ENCODE measurements around the gene CERCAM.

CERCAM gene

DNA sequence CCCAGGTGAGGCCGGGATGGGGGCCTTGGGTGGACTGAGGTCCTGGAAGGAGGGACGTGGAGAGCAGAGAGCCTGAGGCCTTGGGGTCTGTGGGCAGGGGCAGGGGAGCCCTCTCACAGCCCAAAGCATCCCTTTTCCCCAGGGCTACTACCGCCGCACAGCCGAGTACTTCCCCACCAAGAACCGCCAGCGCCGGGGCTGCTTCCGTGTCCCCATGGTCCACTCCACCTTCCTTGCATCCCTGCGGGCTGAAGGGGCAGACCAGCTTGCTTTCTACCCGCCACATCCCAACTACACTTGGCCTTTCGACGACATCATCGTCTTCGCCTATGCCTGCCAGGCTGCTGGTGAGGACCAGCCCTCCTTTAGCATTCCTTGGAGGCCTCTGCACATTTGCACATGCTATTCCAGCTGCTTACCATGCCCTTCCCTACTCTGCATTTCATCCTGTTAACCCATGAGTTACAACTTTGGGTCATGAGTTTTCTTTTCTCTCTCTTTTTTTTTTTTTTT, 3.7 kb downstream of the CERCAM start:
- H3K9me2 ChIP-seq (replicated peaks; ENCODE audit: insufficient read depth, low read length), result no peaks in the 10 kb centered on the region
- TF ChIP-seq, protein P1, sequence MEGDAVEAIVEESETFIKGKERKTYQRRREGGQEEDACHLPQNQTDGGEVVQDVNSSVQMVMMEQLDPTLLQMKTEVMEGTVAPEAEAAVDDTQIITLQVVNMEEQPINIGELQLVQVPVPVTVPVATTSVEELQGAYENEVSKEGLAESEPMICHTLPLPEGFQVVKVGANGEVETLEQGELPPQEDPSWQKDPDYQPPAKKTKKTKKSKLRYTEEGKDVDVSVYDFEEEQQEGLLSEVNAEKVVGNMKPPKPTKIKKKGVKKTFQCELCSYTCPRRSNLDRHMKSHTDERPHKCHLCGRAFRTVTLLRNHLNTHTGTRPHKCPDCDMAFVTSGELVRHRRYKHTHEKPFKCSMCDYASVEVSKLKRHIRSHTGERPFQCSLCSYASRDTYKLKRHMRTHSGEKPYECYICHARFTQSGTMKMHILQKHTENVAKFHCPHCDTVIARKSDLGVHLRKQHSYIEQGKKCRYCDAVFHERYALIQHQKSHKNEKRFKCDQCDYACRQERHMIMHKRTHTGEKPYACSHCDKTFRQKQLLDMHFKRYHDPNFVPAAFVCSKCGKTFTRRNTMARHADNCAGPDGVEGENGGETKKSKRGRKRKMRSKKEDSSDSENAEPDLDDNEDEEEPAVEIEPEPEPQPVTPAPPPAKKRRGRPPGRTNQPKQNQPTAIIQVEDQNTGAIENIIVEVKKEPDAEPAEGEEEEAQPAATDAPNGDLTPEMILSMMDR (IDR thresholded peaks at IDR 0.05; ENCODE audit: insufficient read depth, low read length, poor library complexity, severe bottlenecking), result no peak
- no peak for TF ChIP-seq EZH2phosphoT487 (conservative IDR thresholded peaks at IDR 0.05; ENCODE audit: low read length)
- H3K9me3 ChIP-seq (ENCODE audit: insufficient read depth, low read length), result no peaks in the 10 kb centered on the region
- no peaks in the 10 kb centered on the region for H3K36me3 ChIP-seq (ENCODE audit: low read length)
- H2AFZ ChIP-seq (ENCODE audit: low read depth, low read length, severe bottlenecking), result no peak overlapping the region
- H3K79me2 ChIP-seq (ENCODE audit: insufficient read depth, low read length), result no peaks in the 10 kb centered on the region
- no peak overlapping the region for H3K27ac ChIP-seq (ENCODE audit: low read depth, low read length)
- H3K27me3 ChIP-seq (ENCODE audit: low read length), result no peaks in the 10 kb centered on the region
- no peaks in the 10 kb centered on the region for H3F3A ChIP-seq (ENCODE audit: insufficient read depth)
- no peak overlapping the region for H3K9ac ChIP-seq (ENCODE audit: low read length)
- no peaks in the 10 kb centered on the region for H4K20me1 ChIP-seq (ENCODE audit: low read depth, low read length)
- H3K4me2 ChIP-seq (ENCODE audit: low read depth, low read length, poor library complexity, severe bottlenecking), result no peak overlapping the region
- H3K4me3 ChIP-seq (ENCODE audit: insufficient read depth, low read length, poor library complexity, severe bottlenecking), result no peak overlapping the region

DNA sequence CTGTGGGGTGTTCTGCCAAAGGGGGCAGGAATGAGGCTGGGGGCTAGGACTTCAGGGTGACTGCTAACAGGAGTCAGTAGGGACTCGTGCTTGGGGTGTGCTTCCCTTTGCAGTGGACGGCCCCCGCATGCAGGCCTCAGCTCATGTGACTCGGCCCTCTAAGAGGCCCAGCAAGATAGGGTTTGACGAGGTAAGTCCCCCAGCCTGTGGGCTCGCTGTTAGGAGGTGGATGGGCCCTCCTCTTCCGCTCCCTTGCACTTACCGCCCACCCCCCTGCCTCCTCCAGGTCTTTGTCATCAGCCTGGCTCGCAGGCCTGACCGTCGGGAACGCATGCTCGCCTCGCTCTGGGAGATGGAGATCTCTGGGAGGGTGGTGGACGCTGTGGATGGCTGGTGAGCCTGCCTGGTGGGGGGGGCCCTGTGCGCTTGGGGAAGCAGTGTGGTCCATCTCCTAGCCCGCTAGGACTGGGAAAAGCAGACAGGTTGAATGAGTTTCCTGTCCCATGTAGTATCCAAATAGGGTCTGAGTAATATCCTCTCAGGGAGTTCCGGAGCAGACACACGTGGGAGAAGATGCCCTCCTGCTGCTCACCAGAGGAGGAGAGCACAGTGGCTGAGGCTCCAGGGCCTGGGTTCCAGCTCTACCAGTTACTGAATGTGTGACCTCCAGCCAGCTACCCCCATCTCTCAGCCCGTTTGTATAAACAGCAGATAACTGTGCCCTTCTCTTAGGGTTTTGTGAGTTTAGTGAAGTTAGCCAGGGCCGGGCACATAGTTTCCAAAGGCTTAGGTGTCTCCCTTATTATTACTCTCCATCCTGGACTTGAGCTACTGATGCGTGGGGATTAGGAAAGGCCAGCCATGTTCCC, 8.2 kb downstream of the CERCAM start:
- no peak for TF ChIP-seq EZH2phosphoT487 (conservative IDR thresholded peaks at IDR 0.05; ENCODE audit: low read length)
- TF ChIP-seq, protein P1 (IDR thresholded peaks at IDR 0.05; ENCODE audit: insufficient read depth, low read length, poor library complexity, severe bottlenecking), result no peak
- no peak overlapping the region for H3K9ac ChIP-seq (ENCODE audit: low read length)
- H3K27me3 ChIP-seq (ENCODE audit: low read length), result no peaks in the 10 kb centered on the region
- H4K20me1 ChIP-seq (ENCODE audit: low read depth, low read length), result no peaks in the 10 kb centered on the region
- no peak overlapping the region for H2AFZ ChIP-seq (ENCODE audit: low read depth, low read length, severe bottlenecking)
- no peak overlapping the region for H3K4me2 ChIP-seq (ENCODE audit: low read depth, low read length, poor library complexity, severe bottlenecking)
- no peaks in the 10 kb centered on the region for H3K9me3 ChIP-seq (ENCODE audit: insufficient read depth, low read length)
- H3K36me3 ChIP-seq (ENCODE audit: low read length), result no peaks in the 10 kb centered on the region
- no peaks in the 10 kb centered on the region for H3K79me2 ChIP-seq (ENCODE audit: insufficient read depth, low read length)
- H3K4me3 ChIP-seq (ENCODE audit: insufficient read depth, low read length, poor library complexity, severe bottlenecking), result no peak overlapping the region
- H3K27ac ChIP-seq (ENCODE audit: low read depth, low read length), result no peak overlapping the region
- no peaks in the 10 kb centered on the region for H3F3A ChIP-seq (ENCODE audit: insufficient read depth)
- H3K9me2 ChIP-seq (replicated peaks; ENCODE audit: insufficient read depth, low read length), result no peaks in the 10 kb centered on the region

DNA sequence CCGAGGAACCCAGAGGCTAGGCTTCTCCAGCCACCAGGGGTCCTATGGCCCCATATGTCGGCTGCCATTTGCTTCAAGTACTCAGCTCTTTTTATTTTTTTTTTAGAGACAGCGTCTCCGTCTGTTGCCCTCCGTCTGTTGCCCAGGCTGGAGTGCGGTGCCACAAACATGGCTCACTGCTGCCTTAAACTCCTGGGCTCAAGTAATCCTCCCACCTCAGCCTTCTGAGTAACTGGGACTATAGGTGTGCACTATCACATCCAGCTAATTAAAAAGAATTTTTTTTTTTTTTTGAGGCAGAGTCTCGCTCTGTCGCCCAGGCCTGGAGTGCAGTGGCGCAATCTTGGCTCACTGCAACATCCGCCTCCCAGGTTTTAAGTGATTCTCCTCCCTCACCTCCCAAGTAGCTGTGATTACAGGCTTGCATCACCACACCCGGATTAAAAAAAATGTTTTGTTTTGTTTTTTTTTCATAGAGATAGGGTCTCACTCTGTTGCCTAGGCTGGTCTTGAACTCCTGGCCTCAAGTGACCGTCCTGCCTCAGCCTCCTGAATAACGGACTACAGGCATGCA, 8.9 kb downstream of the CERCAM start:
- no peak overlapping the region for H2AFZ ChIP-seq (ENCODE audit: low read depth, low read length, severe bottlenecking)
- H3K27me3 ChIP-seq (ENCODE audit: low read length), result no peaks in the 10 kb centered on the region
- H3K9me3 ChIP-seq (ENCODE audit: insufficient read depth, low read length), result no peaks in the 10 kb centered on the region
- H3F3A ChIP-seq (ENCODE audit: insufficient read depth), result no peaks in the 10 kb centered on the region
- H3K9me2 ChIP-seq (replicated peaks; ENCODE audit: insufficient read depth, low read length), result no peaks in the 10 kb centered on the region
- TF ChIP-seq, protein P1 (IDR thresholded peaks at IDR 0.05; ENCODE audit: insufficient read depth, low read length, poor library complexity, severe bottlenecking), result no peak
- TF ChIP-seq EZH2phosphoT487 (conservative IDR thresholded peaks at IDR 0.05; ENCODE audit: low read length), result no peak
- H4K20me1 ChIP-seq (ENCODE audit: low read depth, low read length), result no peaks in the 10 kb centered on the region
- H3K79me2 ChIP-seq (ENCODE audit: insufficient read depth, low read length), result no peaks in the 10 kb centered on the region
- no peak overlapping the region for H3K4me3 ChIP-seq (ENCODE audit: insufficient read depth, low read length, poor library complexity, severe bottlenecking)
- no peaks in the 10 kb centered on the region for H3K36me3 ChIP-seq (ENCODE audit: low read length)
- no peak overlapping the region for H3K27ac ChIP-seq (ENCODE audit: low read depth, low read length)
- H3K4me2 ChIP-seq (ENCODE audit: low read depth, low read length, poor library complexity, severe bottlenecking), result no peak overlapping the region
- no peak overlapping the region for H3K9ac ChIP-seq (ENCODE audit: low read length)
